GM23248 (cell line): ENCODE measurements around the gene MED9.

Source experiments
- EZH2 ChIP-seq: fragments of 200-600 bp; sonication (generic); IDR thresholded peaks from 2 replicates; pipeline ENCODE4 v1.6.1; 2018; ENCODE audit warnings: antibody characterized with exemption, mild to moderate bottlenecking; ENCODE audit not compliant: insufficient read depth, poor library complexity, severe bottlenecking
- EZH2phosphoT487 ChIP-seq: fragments of 200-600 bp; sonication (generic); IDR thresholded peaks from 2 replicates; pipeline ENCODE4 v1.6.1; 2018; ENCODE audit warnings: antibody characterized with exemption, moderate library complexity, mild to moderate bottlenecking, low read depth; ENCODE audit not compliant: insufficient read depth

GRCh38 chr17:17533901-17534441 lies 57.2 kb downstream of the MED9 start:
- TF ChIP-seq EZH2 (no peak), EZH2phosphoT487 (no peak)
